ENCODE measurements around the gene EQTN.
"Not testable (repeated sequence)": the region's sequence is repeated elsewhere in the genome, so short reads cannot be mapped to it uniquely, and the experiment has no call there.

Gene EQTN

DNA sequence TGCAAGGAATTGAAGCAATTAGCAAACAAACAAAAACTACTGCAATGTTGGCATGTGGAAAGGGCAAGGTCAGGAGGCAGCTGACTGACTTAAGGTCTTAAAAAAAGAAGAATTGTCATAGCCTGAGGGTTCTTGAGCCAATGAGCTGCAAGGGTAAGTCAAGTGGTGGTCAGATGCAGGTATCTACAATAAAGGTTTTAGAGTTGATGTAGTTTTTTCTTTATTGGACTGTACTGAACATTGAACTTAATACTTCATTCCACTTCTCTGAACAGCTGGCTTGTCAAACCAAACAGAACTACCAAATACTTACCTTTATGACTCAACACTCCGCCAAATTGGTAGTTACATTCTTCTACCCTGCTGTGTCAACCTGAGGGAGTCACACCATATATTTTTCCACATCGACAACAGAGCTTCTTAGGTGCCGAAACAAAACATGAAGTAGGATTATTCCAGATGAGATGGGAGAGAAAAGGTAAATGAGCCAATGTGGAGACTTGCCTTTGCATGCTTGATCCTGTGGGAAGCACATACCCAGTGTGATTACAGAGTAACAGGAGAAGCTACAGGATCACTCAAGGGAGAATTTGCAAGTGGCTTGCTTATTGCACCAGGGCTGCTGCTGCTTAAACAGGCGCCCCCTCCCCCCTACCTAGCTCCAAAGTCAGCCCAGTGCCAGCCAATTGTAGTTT lies 35.3 kb downstream of the EQTN start:
- Histone ChIP-seq H3K4me1 (ENCODE audit: control insufficient read depth, insufficient read depth, low read length, poor library complexity, severe bottlenecking) (no peaks in the 10 kb centered on the region), H3K4me3 (ENCODE audit: extremely low read depth, insufficient read depth, low read length, poor library complexity, severe bottlenecking) (no peak overlapping the region), H3K27ac (ENCODE audit: low read depth, low read length, severe bottlenecking) (no peak overlapping the region), H3K9me3 (ENCODE audit: control insufficient read depth, low read length) (no peaks in the 10 kb centered on the region), H3K36me3 (ENCODE audit: control insufficient read depth, insufficient read depth, low read length) (no peaks in the 10 kb centered on the region)
- 67 to 90% methylated on average over 2 of the region's 4 CpGs for WGBS, 2 experiments (ENCODE audit: insufficient coverage in 2 of 2)

DNA sequence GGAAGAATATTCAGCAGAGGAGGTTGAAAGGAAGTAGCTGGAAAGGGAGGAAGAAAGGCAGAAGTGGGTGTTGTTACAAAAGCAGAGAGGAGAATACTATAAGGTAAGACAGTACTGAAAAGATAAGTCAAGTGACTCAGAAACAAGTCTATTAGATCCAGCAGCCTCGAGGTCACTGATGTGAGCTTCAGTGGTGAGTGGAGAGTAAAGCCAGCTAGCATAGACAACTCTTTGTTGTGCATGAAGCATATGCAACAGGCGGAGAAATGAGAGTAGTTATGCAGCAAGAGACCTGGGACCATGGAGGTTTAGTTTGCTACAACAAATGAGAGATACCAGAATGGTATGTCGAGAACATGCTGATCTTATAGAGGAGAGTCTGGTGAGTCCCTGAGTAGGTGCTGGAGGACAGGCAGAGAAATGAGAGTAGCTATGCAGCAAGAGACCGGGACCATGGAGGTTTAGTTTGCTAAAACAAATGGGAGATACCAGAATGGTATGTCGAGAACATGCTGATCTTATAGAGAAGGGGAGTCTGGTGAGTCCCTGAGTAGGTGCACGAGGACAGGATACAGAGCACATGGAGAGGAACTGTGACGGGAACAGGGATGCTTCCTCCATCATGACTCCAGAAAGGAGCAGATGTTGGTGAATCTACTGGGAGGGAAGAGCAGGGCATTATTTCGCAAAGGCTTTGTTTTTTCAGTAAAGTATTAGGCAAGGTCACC lies 36.0 kb downstream of the EQTN start:
- H3K4me3 ChIP-seq (ENCODE audit: extremely low read depth, insufficient read depth, low read length, poor library complexity, severe bottlenecking), result no peak overlapping the region
- no peaks in the 10 kb centered on the region for H3K4me1 ChIP-seq (ENCODE audit: control insufficient read depth, insufficient read depth, low read length, poor library complexity, severe bottlenecking)
- no peak overlapping the region for H3K27ac ChIP-seq (ENCODE audit: low read depth, low read length, severe bottlenecking)
- H3K36me3 ChIP-seq (ENCODE audit: control insufficient read depth, insufficient read depth, low read length), result no peaks in the 10 kb centered on the region
- H3K9me3 ChIP-seq (ENCODE audit: control insufficient read depth, low read length), result no peaks in the 10 kb centered on the region
- 89 to 90% methylated on average over 7 to 8 of the region's 8 CpGs for WGBS, 2 experiments (ENCODE audit: insufficient coverage in 2 of 2)

DNA sequence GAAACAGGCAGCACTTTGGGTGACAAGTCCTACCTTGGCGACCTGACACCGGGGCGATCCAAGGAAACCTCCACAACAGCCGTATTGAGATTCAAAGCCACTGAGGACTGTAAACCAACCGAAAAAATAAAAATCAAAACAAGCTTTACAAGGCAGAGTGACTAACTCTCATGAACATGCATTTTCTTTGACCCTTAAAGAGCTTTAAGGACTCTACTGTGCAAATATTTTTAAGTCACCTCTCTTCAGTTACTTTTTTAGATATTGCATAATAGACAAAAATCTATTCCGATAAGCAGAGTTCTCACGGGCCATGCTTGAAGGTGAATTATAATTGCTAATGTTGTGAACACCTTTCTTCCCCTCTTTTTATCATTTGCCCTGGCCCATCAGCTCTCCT lies 38.3 kb downstream of the EQTN start:
- Histone ChIP-seq H3K27ac (ENCODE audit: low read depth, low read length, severe bottlenecking) (no peak overlapping the region), H3K4me3 (ENCODE audit: extremely low read depth, insufficient read depth, low read length, poor library complexity, severe bottlenecking) (no peak overlapping the region), H3K4me1 (ENCODE audit: control insufficient read depth, insufficient read depth, low read length, poor library complexity, severe bottlenecking) (no peaks in the 10 kb centered on the region), H3K36me3 (ENCODE audit: control insufficient read depth, insufficient read depth, low read length) (no peaks in the 10 kb centered on the region), H3K9me3 (ENCODE audit: control insufficient read depth, low read length) (no peaks in the 10 kb centered on the region)
- WGBS, 2 experiments (ENCODE audit: insufficient coverage in 2 of 2), result 92 to 97% methylated on average over 5 of the region's 7 CpGs

DNA sequence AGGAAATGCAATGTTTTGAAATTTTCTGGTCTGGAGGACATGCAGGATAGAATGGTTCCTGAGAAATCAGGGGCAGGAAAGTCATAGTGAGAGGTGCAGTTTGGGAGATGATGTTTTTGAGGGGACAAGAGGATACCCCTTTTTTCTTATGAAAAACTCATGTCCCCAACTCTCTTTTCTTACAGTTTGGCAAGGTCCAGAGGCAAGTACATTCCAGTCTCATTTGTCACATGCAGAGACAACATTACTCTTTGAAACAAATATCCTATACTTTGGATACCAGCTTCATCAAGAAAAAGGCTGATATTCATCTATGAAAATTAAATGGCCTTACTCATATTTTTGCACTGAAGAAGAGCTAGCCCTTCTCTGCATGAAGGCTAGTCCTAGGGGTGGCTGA lies 48.2 kb downstream of the EQTN start:
- Histone ChIP-seq H3K36me3 (ENCODE audit: control insufficient read depth, insufficient read depth, low read length) (no peaks in the 10 kb centered on the region), H3K9me3 (ENCODE audit: control insufficient read depth, low read length) (no peaks in the 10 kb centered on the region), H3K27ac (ENCODE audit: low read depth, low read length, severe bottlenecking) (no peak overlapping the region), H3K4me1 (ENCODE audit: control insufficient read depth, insufficient read depth, low read length, poor library complexity, severe bottlenecking) (peaks cover 3% of the 10 kb centered on the region), H3K4me3 (ENCODE audit: extremely low read depth, insufficient read depth, low read length, poor library complexity, severe bottlenecking) (no peak overlapping the region)

DNA sequence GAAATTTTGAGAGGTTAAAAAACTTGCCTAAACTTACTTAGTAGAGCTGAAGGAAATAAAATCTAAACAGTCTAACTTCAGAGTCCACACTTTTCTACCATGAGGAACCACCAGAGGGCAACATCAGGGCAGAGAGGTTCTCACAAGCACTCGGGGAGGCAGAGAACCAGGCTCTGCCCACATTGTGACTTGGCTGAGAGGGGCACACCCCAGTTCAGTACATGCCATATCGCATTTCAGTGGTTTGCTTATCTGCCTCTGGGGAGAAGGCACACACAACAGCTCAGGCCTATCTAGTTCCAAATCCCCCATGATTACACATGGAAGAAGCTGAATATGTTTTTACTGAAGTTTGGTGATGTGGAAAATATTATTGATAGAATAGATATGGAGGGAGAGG lies 49.2 kb downstream of the EQTN start:
- Histone ChIP-seq H3K27ac (ENCODE audit: low read depth, low read length, severe bottlenecking) (no peak overlapping the region), H3K9me3 (ENCODE audit: control insufficient read depth, low read length) (no peaks in the 10 kb centered on the region), H3K36me3 (ENCODE audit: control insufficient read depth, insufficient read depth, low read length) (no peaks in the 10 kb centered on the region), H3K4me3 (ENCODE audit: extremely low read depth, insufficient read depth, low read length, poor library complexity, severe bottlenecking) (no peak overlapping the region), H3K4me1 (ENCODE audit: control insufficient read depth, insufficient read depth, low read length, poor library complexity, severe bottlenecking) (peaks cover 3% of the 10 kb centered on the region)
- WGBS, 2 experiments (ENCODE audit: insufficient coverage in 2 of 2), result 0 to 10% methylated on average over 1 of the region's 2 CpGs

DNA sequence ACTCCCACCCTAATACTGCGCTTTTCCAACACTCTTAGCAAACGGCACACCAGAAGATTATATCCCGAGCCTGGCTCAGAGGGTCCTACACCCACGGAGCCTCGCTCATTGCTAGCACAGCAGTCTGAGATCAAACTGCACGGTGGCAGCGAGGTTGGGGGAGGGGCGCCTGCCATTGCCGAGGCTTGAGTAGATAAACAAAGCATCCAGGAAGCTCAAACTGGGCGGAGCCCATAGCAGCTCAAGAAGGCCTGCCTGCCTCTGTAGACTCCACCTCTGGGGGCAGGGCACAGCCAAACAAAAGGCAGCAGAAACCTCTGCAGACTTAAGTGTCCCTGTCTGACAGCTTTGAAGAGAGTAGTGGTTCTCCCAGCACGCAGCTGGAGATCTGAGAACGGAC lies 57.3 kb downstream of the EQTN start:
- not testable (repeated sequence) for H3K27ac ChIP-seq (ENCODE audit: low read depth, low read length, severe bottlenecking); H3K4me1 ChIP-seq (ENCODE audit: control insufficient read depth, insufficient read depth, low read length, poor library complexity, severe bottlenecking); H3K36me3 ChIP-seq (ENCODE audit: control insufficient read depth, insufficient read depth, low read length); H3K4me3 ChIP-seq (ENCODE audit: extremely low read depth, insufficient read depth, low read length, poor library complexity, severe bottlenecking); H3K9me3 ChIP-seq (ENCODE audit: control insufficient read depth, low read length)
- 82 to 90% methylated on average over 7 to 11 of the region's 12 CpGs for WGBS, 2 experiments (ENCODE audit: insufficient coverage in 2 of 2)

Measured in mesodermal cell (in vitro differentiated cells).